A673 (cell line): ENCODE results near the gene PDE8A.

ENCODE experiments used
- EZH2 ChIP-seq: fragments of 200-600 bp; sonication (generic); IDR thresholded peaks from 2 replicates; pipeline ENCODE4 v1.6.1; 2017; ENCODE audit warnings: borderline replicate concordance, low read depth, mild to moderate bottlenecking, mixed read lengths, antibody characterized with exemption, low read length; ENCODE audit not compliant: poor library complexity, severe bottlenecking
- TF ChIP-seq, protein P1 (sequence below): fragments of 300-800, 200-600 bp; sonication (generic); conservative IDR thresholded peaks from 2 replicates; pipeline ENCODE4 v1.5.1; 2017; ENCODE audit warnings: low read depth, mild to moderate bottlenecking, antibody characterized with exemption, low read length, moderate library complexity, mixed read lengths

- TF ChIP-seq, protein P1, sequence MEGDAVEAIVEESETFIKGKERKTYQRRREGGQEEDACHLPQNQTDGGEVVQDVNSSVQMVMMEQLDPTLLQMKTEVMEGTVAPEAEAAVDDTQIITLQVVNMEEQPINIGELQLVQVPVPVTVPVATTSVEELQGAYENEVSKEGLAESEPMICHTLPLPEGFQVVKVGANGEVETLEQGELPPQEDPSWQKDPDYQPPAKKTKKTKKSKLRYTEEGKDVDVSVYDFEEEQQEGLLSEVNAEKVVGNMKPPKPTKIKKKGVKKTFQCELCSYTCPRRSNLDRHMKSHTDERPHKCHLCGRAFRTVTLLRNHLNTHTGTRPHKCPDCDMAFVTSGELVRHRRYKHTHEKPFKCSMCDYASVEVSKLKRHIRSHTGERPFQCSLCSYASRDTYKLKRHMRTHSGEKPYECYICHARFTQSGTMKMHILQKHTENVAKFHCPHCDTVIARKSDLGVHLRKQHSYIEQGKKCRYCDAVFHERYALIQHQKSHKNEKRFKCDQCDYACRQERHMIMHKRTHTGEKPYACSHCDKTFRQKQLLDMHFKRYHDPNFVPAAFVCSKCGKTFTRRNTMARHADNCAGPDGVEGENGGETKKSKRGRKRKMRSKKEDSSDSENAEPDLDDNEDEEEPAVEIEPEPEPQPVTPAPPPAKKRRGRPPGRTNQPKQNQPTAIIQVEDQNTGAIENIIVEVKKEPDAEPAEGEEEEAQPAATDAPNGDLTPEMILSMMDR, result no peak
- TF ChIP-seq EZH2, result no peak
These were observed 755 bp downstream of the PDE8A start for GRCh38 chr15:84982301-84982920.
